T-helper 2 cell (primary cell): Measurements from ENCODE around the gene MBOAT1.

Experiments used
- DNase-seq, 5 experiments: peaks; one replicate each; pipeline versions ENCODE4 v3.0.0 to v3.0.0-alpha.2; 2012 to 2022

The MBOAT1 gene

DNA sequence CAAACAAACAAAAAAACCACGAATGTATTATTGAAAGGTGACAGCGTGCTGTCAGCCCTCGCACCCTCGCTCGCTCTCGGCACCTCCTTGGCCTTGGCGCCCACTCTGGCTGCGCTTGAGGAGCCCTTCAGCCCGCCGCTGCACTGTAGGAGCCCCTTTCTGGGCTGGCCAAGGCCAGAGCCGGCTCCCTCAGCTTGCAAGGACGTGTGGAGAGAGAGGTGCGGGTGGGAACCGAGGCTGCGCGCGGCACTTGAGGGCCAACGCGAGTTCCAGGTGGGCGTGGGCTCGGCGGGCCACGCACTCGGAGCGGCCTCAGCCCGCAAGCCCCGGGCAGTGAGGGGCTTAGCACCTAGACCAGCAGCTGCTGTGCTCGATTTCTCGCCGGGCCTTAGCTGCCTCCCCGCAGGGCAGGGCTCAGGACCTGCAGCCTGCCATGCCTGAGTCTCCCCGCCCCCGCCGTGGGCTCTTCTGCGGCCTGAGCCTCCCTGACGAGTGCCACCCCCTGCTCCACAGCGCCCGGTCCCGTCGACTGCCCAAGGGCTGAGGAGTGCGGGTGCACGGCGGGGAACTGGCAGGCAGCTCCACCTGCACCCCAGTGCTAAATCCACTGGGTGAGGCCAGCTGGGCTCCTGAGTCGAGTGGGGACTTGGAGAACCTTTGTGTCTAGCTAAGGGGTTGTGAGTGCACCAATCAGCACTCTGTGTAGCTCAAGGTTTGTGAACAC lies 20.9 kb upstream of the MBOAT1 start:
- no peak for DNase-seq

DNA sequence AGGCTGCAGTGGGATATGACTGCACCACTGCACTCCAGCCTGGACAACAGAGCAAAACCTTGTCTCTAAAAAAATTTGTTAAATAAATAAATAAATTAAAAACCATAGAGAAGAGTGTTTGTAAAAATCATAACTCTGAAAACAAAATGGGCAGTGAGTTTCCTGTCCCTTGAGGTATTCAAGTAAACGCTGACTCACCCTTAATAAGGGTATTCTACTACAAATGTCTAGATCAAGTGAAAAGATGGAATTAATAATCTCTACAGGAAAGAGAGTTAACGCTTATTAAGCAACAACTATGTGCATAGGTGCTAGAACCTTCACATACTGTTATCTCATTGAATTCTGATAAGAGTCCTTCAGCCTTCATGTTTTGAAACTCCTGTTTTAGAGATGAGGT lies 19.9 kb upstream of the MBOAT1 start:
- no peak for DNase-seq

DNA sequence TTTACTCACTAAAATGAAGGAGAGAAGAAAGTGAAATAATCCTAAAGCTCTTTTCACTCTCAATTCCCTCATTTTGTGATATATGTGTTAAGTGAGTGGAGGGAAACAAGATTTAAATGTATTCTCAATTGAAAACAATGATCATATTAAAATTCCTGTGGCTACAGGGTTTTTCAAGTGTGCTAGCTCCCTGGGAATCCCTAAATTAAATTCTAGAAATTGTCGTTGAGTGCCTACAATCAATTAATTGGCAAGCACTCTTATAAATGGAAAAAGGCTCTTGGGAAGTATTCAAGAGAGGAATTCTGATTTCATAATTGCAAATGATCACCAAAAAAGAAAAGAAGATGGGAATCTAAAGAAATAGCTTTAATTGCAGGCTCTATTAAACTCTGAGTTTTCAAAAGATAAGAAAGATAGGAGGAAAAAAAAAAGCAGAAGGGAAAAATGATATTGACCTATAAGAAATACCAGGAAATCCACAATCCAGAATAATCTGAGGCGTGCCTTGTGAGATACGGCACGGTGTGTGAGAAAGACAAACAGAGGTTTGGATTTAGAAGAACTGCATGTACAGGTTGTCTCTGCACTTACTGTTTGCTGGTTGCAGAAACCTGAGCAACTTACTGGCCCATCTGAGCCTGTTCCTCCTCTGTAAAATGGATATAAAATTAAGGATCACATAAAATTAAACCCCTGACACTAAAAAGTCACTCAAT lies 18.3 kb upstream of the MBOAT1 start:
- DNase-seq = no peak

DNA sequence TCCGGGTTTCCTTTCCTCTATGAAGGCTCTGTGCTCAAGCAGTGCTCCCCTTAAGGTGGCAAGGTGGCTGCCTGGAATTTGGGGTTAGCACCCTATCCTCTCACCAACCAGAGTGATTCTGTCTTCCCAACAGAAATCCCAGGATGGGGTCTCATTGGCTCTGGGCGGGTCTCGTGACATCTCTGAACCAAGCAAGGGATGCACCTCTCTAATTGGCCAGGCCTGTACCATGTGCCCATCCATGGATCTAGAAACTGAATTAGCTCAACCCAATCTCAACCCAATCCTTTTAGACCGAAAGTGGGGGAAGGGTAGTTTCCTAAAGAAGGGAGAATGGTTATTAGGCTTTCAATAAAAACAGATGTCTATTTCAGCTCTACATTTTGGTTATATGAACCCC lies 17.6 kb upstream of the MBOAT1 start:
- no peak for DNase-seq

DNA sequence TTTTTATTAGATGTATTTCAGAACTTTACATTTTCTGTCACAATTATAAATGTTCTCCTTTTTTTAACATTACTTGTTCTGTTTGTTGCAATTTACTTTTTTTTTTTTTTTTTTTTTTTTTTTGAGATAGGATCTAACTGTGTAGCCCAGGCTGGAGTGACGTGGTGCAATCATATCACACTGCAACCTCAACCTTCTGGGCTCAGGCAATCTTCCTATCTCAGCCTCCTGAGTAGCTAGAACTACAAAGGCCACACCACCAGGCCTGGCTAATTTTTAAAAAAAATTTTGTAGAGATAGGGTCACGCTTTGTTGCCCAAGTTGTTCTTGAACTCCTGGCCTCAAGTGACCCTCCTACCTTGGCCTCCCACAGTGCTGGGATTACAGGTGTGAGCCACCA lies 15.1 kb upstream of the MBOAT1 start:
- DNase-seq = peak in 1 of 5 experiments; percentile 55

DNA sequence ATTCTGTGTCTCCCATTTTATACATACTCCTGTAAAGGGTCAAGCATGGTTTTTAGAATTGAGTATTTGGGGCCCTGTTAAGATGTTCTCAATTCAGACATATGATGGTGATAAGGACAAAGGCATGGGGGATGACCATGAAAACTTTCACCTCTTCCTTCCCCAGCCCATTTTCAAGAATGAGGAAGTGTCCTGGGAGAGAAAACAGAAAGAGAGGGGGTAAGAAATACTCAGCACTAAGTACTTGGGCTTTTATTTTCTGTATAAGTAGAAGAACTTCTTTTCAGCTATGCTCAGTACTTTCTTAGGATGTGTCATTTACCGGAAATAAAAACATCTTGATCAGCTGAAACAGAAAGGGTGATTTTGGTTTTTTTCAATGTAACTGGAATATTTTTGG lies 10.9 kb upstream of the MBOAT1 start:
- DNase-seq = no peak

DNA sequence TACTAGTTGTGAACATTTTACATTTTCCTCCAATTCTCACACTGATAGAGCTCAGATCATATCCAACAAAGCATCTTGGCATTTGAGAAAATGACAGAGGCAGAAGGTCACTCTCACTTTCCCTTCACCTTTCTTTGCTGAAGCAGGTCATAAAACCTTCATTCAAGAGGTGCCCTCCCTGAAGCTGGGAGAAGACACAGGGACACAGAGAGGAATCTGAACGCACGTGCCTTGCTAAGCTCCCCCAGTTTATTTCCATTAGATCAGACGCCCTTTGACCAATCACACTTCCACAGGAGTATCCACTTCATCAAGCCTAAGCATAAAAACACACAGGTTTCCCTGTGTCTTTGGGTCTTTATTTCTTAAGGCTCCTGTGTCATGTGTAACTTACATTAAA lies 9.2 kb upstream of the MBOAT1 start:
- no peak for DNase-seq

DNA sequence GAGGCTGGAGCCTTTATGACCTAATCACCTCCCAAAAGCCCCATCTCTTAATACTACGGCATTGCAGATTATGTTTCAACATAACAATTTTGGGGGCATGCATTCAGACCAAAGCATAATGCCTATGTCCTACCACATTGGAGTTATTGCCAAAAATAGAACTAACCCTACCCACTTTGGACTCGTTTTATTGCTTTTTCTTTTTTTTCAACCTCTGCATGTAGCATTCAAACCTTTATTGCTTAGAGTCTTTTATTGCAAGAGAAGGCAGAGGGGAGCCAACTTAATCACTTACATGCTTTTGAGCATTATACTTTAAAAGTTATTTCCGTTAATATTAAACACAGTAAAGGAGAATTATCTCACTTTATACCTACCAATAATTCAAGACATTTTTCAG lies 8.1 kb upstream of the MBOAT1 start:
- DNase-seq = no peak

DNA sequence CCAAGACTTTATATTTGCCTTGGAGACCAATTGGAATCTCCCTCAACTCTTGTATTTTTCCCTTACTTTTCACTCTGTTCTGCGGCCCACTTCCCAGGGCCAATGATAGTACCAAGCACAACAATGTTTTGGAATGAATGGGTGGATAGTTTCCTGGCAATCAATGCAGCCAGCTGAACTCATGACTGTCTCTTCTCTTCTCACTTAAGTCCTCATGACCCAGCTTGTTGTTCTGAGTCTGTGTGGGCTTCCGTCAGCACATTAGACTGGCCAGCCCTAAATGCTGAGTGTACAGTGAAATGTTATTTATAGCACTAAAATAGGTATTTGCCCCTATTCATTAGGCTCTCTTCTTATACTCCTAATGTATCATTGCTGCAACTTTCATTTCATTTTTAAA lies 5.6 kb upstream of the MBOAT1 start:
- no peak for DNase-seq

DNA sequence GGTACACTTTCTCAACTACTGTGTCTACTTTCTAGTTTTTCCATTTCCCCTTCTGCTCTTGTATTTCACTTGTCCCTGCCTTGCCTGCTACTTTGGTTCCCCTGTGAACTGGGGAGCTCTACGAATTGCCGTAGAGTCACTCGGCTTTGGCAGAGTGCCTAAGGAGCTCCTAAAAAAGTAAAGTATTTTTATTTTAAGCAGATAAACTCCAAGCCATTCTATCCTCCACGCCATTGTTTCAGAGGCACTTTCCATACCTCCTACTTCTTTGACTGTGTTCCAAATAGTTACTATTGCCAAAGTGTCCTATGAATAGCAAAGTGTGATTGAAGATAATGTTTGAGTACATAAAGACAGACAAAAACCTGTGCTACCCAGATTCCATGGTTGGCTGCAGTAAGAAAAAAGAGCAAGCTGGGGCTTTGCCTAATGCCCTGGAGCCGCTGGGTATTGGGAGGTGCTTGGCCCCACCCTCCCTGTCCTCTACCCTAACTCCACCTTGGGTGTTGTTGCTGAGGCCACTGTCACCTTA lies 5.1 kb upstream of the MBOAT1 start:
- no peak for DNase-seq

DNA sequence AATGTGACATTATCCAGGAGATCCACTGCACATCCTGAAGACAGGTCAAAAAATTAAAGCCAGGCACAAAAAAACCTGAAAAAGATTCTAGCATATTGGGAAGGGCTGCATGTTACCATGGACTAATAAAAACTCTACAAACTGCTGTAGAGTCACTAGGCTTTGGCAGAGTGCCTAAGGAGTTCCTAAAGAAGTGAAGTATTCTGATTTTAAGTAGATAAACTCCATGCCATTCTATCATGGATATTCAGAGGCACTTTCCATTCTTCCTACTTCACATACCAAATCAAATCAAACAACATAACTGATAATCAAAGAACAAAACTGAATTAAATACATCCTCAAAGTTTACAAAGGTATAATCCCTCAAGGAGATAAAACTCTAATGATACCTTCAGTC lies 3.0 kb upstream of the MBOAT1 start:
- DNase-seq = no peak

DNA sequence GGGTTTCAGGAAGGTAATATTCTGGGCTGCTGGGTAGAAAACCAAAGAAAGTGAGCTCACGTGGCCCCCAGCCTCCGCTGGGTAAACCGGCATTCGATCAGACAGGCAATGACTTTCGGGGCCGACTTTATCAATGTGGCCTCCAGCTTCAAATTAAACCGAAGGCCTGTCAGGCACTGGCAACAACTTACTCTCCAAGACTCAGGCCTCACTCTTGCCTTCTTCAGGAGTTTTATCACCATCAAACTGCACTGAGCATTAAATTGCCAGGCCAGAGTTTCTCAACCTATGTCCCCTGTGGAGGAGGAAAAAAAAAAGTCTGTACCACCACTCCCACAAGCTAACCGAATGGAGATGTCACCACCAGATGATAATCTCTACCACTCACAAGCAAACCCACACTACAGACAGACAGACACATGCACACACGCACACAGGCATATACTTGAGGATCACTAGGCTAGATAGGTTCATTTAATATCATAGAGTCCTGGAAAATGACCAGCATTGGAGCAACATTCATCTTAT lies 1.1 kb upstream of the MBOAT1 start:
- DNase-seq = peak in 2 of 5 experiments; percentile 25 to 83

DNA sequence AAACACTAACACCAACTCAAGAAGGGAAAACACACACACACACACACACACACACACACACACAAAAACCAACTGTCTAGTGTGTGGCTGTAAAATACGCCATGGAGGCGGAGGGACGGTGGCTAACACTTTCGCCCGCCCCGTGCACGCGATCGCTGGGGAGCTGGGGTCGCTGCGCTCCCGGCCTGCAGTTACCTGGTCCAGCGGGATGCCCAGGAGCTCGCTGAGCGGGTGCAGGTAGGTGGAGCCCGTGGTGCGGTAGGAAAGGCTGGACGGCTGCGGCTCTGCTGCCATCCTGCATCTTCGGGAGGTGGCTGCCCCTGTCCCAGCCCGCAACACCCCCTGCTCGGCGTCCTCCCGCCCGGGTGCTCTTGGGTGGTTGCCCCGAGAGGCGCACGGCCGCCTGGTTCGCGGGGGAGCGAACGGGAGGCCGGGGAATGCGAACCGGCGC lies 303 bp downstream of the MBOAT1 start:
- DNase-seq = peak in 3 of 5 experiments; percentile 4 to 84 (median 63)

DNA sequence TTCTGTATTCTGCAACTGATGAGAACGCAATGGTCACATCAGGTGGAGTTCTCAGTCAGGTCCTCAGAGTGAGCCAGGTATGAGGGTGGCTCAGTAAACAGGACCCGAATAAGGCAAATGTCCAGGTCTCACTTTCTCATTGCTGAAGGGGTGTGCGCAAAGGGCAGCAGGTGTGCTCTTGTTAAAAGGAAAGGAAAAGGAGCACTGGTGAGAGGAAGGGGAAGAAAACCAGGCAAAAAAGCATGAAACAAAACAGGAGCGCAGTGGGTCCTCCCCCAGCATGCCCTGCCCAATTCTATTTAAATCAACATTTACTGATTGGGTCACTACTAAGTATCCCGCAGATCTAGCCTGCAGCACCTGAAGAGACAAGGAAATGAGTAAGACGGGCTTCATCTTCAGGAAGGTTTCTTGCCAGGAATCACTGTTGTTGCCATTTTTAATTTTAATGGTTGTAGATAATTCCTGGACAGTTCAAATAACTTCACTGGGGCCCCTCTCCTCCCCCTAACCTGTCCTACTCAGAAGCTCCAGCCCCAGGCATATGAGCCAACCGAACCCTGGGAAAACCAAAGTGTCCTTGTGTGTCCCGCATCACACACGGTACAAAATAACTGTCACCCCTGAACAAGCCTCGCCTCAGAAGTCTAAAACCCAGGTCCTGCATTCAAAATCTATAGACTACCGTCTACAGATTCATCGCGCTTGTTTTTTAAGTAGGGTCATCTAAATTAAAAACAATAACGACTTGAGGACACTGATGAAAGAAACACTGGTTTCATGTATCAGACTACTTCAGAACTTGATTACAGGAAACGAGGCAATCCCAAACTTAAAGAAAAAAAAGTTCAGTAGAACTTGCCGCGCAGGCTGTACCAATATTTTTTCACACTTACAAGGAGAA lies 980 bp downstream of the MBOAT1 start:
- no peak for DNase-seq

DNA sequence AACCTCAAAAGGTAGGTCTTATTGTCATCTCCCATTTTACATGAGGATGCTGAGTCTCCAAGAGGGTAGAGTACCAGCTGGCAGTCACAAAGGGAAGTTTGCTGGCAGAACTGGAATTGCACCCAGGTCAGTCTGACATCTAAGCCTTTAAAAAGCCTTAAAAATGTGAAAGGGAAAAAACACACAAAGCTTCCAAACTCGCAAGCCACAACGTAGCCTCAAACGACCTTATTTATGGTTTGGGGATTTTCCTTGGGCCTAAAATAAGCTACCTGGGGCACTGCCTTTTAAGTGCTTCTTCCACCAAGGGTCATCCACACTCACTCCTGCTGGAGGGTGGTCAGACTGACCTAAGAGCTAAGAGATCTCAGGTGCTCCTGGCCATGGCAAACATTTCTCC lies 2.1 kb downstream of the MBOAT1 start:
- no peak for DNase-seq

DNA sequence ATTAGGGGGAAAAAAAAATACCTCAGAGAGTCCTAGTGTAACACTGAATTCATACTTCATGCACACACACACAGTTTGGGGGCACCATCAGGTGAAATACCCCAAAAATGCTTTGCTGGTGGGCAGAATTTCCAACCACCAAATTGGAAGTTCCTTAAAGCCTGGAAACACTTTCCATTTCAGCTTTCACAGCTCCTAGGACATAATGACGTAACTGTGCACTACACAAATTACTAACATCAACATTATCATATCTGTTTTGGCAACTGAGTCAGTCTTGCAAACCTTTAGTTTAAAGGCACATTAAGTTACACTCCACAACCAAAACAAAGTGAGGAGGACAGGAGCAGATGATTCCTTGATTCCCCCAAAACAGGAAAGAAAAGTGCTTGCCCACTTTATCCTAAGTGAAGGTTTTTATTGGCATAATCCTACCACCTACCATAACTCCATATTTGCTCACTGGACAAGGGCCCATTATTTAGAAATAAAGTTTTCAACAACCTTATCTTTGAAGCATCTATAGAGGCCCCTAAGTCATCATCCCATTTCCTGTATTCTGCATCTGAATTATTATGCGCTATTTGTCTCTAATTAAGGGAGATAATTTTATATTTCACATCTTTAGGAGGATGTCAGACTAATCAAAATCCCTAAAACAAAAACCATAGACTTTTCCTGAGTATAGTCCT lies 3.4 kb downstream of the MBOAT1 start:
- peak in 1 of 5 experiments; percentile 49 for DNase-seq

DNA sequence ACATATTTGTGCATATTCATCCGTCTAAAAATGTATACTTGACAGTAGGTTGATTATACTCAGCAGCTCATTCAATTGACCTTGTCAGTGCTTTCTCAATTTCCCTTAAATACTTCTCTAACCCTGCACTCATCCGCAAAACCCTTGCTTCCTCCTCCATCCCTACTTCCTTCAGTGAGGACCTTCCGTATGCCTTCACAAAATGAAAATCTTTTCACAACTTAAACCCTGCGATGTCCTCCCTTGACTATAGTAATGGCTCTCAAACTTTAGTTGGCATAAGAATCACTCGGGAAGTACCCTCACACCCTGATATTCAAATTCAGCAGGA lies 5.2 kb downstream of the MBOAT1 start:
- DNase-seq = no peak

DNA sequence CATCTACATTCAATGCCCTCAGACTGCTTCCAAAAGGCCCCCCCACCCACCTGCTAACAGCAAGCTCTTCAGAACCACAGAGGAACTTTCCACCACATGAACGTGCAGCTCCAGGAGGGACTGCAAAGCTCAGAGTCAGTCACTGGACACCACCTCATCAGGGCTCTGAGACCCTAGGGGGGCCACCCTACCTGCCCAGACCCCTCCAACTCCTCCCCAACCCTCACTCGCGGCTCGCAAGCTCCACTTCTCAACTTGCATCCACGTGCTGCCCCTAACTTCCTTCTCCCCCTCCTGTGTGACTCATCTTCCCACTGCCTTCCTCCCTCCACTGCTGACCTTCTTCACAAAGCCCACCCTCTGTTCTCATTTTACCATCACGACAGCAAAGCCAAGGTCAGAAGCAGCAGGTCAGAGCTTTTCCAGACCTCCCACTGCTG lies 6.5 kb downstream of the MBOAT1 start:
- DNase-seq = no peak

DNA sequence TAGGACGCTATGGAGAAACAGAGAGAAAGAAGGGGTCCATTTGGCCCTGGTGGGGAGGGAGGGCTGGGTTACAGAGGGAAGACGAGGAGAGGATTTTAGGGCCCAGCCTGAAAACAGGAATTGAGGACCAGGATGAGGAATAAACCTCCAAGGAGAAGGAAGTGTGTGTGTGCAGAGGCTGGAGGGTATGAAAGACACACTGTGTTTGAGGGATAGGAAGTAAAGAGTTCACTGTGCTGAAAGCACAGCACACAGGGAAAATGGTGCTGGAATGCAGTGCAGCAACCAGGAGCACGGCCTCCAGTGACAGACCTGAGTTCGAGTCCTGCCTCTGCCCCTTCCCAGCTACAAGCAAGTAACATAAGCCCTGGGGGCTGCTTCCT lies 7.8 kb downstream of the MBOAT1 start:
- no peak for DNase-seq

DNA sequence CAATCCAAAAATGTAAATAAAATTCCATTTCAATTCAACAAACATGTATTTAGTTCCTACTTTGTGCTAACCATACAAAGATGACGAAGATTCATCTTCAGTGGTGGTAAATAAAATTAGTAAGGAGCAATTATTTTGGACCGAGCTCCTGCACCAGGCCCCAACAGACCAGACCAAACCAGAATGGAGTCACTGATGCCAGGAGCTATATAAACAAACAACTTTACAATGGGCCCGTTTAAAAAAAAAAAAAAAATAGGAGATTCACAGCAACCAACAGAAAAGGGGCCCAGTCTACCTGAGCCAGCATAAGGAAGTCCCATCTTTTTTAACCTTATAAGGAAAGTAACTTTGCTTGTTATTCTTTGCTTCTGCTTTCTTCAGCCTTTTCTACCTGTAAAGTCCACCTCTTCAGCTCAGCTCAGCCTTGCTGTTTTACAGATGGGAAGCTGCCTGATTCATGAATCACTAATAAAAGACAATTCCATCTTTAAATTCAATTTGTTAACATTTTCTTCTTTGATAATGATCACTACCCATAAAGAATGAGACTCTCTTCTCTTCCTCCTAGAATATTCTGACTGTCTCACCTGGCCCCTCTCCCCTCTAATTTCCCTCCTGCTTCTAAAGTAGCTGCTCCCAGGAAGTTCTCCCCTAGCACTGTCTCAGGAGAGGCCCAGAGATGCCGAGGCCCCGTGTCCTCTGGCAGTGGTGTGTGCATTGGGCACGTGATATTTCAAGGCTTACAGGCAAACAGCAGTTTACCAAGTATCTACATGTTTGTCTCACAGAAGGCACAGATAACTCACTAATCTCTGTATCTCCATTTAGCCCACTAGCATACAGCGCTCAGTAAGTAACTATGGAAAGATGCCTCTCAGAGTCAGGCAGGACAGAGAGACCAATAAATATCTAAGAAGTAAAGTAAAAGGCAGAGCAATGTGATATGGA lies 8.4 kb downstream of the MBOAT1 start:
- DNase-seq = no peak

DNA sequence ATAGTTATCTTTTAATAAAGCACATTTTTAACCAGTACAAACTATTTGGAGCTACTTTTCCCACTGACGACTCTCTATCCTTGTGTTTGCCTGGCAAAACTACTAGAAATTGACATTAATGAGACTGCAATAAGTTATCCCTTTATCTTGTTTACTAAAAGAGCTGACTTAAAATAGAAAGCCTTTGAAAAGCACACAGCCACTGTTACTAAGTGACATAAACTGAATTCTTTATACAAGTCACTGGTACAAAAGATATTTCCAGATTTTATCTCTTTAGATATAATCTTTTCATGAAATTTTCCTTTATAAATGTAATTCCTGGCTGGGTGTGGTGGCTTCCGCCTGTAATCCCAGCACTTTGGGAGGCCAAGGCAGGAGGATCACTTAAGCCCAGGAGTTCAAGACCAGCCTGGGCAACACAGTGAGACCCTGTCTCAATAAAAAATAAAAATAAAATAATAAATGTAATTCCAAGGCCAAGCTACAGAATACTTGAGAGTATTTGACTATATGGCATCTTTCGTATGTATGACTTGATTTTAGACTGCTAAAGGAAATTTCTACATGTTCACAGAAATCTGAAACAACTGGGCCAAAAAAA lies 9.5 kb downstream of the MBOAT1 start:
- no peak for DNase-seq
